ENCODE data around the gene ZNF746.
"Not testable (repeated sequence)": the region's sequence is repeated elsewhere in the genome, so short reads cannot be mapped to it uniquely, and the experiment has no call there.

Gene ZNF746

DNA sequence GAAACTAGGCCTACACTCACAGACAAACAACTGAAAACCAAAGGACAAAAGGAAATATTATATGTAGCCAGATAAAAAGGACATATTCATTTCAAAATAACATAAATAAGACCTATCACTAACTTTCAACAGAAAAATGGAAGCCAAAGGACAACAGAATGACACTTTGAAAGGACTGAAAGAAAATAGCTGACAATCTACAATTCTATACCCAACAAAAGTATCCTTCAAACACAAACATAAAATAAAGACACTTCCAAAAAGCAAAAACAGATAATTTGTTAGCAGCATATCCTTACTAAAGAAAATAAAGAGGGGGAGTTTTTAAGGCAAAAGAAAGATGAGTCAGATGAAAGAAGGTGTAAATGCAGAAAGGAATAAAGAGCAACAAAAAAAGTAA lies 7.9 kb upstream of the ZNF746 start:
- no peak overlapping the region for H3K4me3 ChIP-seq (ENCODE audit: extremely low read depth, insufficient read depth, low read length, poor library complexity, severe bottlenecking)
- H3K9me3 ChIP-seq (ENCODE audit: control insufficient read depth, low read length), result peaks cover 15% of the 10 kb centered on the region
- H3K27ac ChIP-seq (ENCODE audit: low read depth, low read length, severe bottlenecking), result no peak overlapping the region
- no peaks in the 10 kb centered on the region for H3K4me1 ChIP-seq (ENCODE audit: control insufficient read depth, insufficient read depth, low read length, poor library complexity, severe bottlenecking)
- H3K36me3 ChIP-seq (ENCODE audit: control insufficient read depth, insufficient read depth, low read length), result no peaks in the 10 kb centered on the region

DNA sequence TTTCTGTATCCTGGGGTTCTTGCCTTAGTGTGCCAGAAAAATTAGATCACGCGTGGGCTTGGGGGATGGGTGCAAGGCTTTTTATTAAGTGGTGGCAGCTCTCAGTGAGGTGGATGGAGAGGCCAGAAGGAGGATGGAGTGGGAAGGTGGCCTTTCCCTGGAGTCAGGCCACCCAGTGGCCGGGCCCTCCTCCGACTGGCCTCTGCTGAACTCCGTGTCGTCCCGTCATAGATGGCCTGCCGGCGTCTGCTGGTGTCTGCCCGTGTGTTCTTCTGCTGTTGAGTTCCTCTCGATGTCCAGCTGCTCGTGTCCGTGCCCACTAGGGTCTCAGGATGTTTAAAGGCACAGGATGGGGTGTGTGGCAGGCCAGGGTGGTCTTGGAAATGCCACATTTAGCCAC lies 4.0 kb upstream of the ZNF746 start:
- Histone ChIP-seq H3K4me1 (ENCODE audit: control insufficient read depth, insufficient read depth, low read length, poor library complexity, severe bottlenecking) (no peaks in the 10 kb centered on the region), H3K9me3 (ENCODE audit: control insufficient read depth, low read length) (peaks cover 3% of the 10 kb centered on the region), H3K27ac (ENCODE audit: low read depth, low read length, severe bottlenecking) (no peak overlapping the region), H3K36me3 (ENCODE audit: control insufficient read depth, insufficient read depth, low read length) (no peaks in the 10 kb centered on the region), H3K4me3 (ENCODE audit: extremely low read depth, insufficient read depth, low read length, poor library complexity, severe bottlenecking) (no peak overlapping the region)
- WGBS, 2 experiments (ENCODE audit: insufficient coverage in 2 of 2), result 70 to 76% methylated on average over 11 to 13 of the region's 13 CpGs

DNA sequence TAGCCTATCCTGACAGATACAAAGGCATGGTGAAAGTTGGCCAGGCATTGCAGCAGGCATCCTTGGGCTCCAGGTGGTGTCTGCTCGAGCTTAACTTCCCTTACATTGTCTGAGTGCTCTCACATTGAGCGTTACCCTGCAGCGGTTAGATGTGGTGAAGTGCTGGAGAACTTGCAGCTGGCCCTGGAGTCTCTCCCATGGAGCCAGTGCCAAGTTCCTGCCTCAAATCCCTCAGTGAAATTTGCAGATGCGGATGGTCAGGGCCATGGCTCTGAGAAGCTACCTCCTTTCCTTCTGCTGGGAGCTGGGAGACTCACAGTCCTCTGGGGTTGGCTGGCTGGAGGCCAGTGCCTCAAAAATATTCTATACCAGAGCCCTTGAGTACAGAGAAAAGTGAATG lies 3.3 kb upstream of the ZNF746 start:
- WGBS, 2 experiments (ENCODE audit: insufficient coverage in 2 of 2), result 71 to 100% methylated on average over 1 to 4 of the region's 4 CpGs

DNA sequence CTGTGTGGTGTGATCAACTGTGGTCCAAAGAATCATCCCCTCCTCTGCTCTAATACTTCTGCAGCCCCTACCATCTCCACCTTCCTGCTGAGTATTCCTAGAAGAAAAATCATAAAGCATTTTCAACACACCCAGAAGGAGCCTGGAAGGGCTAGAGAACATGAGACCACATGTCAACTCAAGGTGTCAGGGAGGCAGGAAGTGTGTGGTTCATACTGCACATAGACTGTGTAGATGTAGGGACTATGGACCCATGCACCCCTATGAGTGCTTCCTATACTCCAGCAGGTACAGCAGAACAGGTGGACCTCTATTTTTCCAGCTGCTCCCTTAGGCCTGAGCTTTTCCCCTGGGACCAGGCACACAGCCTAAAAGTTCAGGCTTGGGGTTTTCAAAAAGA lies 2.6 kb upstream of the ZNF746 start:
- Histone ChIP-seq H3K4me3 (ENCODE audit: extremely low read depth, insufficient read depth, low read length, poor library complexity, severe bottlenecking) (no peak overlapping the region), H3K9me3 (ENCODE audit: control insufficient read depth, low read length) (no peaks in the 10 kb centered on the region), H3K4me1 (ENCODE audit: control insufficient read depth, insufficient read depth, low read length, poor library complexity, severe bottlenecking) (no peaks in the 10 kb centered on the region), H3K36me3 (ENCODE audit: control insufficient read depth, insufficient read depth, low read length) (no peaks in the 10 kb centered on the region), H3K27ac (ENCODE audit: low read depth, low read length, severe bottlenecking) (no peak overlapping the region)

More for the DNA sequence above, 3.3 kb upstream of the ZNF746 start:
- Histone ChIP-seq H3K4me1 (ENCODE audit: control insufficient read depth, insufficient read depth, low read length, poor library complexity, severe bottlenecking) (no peaks in the 10 kb centered on the region), H3K9me3 (ENCODE audit: control insufficient read depth, low read length) (no peaks in the 10 kb centered on the region), H3K36me3 (ENCODE audit: control insufficient read depth, insufficient read depth, low read length) (no peaks in the 10 kb centered on the region), H3K27ac (ENCODE audit: low read depth, low read length, severe bottlenecking) (no peak overlapping the region), H3K4me3 (ENCODE audit: extremely low read depth, insufficient read depth, low read length, poor library complexity, severe bottlenecking) (no peak overlapping the region)

DNA sequence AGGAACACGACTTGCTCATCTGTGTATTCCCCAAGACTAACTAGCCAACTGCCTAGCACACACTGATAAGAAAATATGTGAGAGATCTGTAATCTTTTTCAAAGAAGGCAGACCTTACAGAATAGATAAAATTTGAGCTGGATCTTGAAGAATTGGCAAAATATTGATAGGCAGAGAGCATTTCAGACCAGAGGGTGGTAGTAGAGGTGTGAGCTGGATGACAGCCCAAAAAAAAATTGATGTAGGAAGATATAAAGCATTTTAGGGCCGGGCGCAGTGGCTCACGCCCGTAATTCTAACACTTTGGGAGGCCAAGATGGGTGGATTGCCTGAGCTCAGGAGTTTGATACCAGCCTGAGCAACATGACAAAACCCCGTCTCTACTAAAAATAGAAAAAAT lies 1.2 kb upstream of the ZNF746 start:
- no peaks in the 10 kb centered on the region for H3K9me3 ChIP-seq (ENCODE audit: control insufficient read depth, low read length)
- WGBS, 2 experiments (ENCODE audit: insufficient coverage in 2 of 2), result 82 to 93% methylated on average over 5 of the region's 6 CpGs
- no peak overlapping the region for H3K27ac ChIP-seq (ENCODE audit: low read depth, low read length, severe bottlenecking)
- peaks cover 8% of the 10 kb centered on the region for H3K36me3 ChIP-seq (ENCODE audit: control insufficient read depth, insufficient read depth, low read length)
- no peaks in the 10 kb centered on the region for H3K4me1 ChIP-seq (ENCODE audit: control insufficient read depth, insufficient read depth, low read length, poor library complexity, severe bottlenecking)
- H3K4me3 ChIP-seq (ENCODE audit: extremely low read depth, insufficient read depth, low read length, poor library complexity, severe bottlenecking), result no peak overlapping the region

DNA sequence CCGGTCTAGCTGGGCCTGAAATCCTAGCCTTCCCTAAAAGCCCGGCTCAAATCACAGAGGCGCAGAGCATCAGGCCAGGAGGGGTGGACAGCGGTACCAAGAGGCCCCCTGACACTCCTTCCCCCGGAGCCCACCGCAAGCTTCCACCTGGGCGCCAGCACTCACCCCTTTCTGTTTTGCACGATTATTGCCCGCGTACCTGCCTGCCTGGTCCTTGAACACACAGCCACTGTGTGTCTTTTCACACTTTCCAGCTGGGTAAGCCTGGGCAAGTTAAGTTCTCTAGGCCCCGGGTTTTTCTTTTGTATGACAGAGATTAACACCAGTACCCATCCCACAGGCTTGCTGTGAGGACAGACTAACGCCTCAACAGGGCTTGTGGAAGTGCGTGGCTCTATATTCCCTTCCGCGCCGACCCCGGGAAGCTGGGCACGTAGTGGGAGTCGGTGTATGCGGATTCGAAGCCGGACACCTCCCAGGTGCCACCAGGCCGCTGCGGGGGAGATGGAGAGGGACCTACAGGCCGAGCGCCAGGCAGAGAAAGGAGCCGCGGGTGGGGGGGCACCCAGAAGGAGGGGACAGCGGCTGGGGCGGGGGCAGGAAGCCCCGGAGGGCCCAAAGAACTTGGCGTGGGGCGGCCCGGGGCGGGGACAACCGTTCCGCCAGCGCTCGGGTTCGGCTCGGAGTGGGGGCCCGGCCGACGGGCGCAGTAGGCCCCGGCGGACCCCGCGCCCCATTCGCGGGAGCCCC lies 792 bp downstream of the ZNF746 start:
- Histone ChIP-seq H3K4me1 (ENCODE audit: control insufficient read depth, insufficient read depth, low read length, poor library complexity, severe bottlenecking) (no peaks in the 10 kb centered on the region), H3K36me3 (ENCODE audit: control insufficient read depth, insufficient read depth, low read length) (peaks cover 28% of the 10 kb centered on the region), H3K9me3 (ENCODE audit: control insufficient read depth, low read length) (no peaks in the 10 kb centered on the region), H3K4me3 (ENCODE audit: extremely low read depth, insufficient read depth, low read length, poor library complexity, severe bottlenecking) (peak overlapping the region; percentile 72), H3K27ac (ENCODE audit: low read depth, low read length, severe bottlenecking) (peak overlapping the region; percentile 10)
- WGBS, 2 experiments (ENCODE audit: insufficient coverage in 2 of 2), result 7 to 10% methylated on average over 29 to 39 of the region's 51 CpGs

DNA sequence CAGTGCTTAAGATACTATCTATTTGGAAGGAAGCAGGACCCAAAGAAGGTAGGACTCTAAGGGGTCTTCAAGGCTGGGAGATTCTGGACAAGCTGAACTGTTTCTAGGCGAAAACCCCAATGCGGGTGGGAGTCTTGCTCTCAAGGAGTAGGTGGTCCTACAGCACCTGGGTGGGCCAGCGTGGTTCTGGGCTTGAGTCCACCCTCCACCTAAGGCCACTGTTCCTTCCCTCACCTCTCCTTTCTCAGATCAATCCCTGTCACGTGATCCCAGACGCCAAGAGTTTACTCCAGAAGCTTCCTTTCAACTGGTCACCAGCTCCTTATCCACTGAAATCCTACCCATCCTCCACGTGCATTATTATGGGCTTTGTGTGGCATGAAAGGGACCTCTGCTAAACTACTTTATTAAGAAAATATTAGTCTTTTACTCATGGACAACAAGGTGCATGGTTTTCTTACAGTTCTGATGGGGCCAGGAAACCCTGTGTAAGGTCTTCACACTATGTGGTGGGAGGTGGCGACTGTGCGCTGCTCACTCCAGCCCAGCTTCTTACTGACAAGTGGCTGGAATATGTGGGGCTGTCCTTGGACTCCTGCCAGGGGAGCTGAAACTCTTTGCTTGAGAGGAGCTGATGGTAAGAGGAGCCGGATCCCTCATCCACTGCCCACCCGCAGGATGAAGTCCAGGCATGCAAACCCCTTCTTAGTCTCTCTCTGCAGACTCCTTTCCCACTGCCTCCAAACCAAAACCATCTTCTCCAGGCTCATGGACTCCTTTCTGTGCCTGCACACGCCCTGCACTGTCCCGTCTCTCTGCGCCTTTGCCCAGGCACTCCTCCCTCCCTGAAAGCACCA lies 1.6 kb downstream of the ZNF746 start:
- Histone ChIP-seq H3K36me3 (ENCODE audit: control insufficient read depth, insufficient read depth, low read length) (peaks cover 36% of the 10 kb centered on the region), H3K27ac (ENCODE audit: low read depth, low read length, severe bottlenecking) (no peak overlapping the region), H3K4me1 (ENCODE audit: control insufficient read depth, insufficient read depth, low read length, poor library complexity, severe bottlenecking) (no peaks in the 10 kb centered on the region), H3K4me3 (ENCODE audit: extremely low read depth, insufficient read depth, low read length, poor library complexity, severe bottlenecking) (peak overlapping the region; percentile 72), H3K9me3 (ENCODE audit: control insufficient read depth, low read length) (no peaks in the 10 kb centered on the region)
- WGBS, 2 experiments (ENCODE audit: insufficient coverage in 2 of 2), result 92 to 98% methylated on average over 4 to 6 of the region's 13 CpGs

DNA sequence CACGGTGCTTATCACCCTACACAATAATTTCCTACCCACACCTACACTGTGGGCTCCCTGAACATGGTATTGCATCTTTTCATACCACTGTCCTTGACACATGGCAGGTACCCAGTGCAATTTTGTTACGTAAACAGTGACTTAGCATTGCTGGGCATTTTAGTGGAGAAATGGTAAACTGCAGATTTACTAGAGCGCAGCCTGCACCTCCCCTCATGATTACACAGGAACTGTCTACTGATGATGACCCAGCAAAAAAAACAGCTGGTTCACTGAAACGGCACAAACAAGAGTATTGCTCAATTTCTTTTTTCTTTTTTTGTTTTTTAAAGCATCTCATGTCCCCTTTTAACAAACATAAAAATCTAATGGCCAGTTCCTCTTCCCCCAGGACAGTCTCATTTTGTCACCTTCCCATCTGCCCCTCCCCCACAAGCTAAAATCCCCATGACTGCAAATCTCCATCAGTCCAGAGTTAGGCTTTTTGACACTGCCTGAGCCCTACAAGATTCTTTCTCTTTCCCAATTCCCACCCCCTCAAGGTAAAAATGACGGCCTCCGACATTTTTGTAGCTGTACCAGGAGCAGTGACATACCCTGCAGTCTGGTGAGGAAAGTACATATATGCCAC lies 2.8 kb downstream of the ZNF746 start:
- Histone ChIP-seq H3K4me3 (ENCODE audit: extremely low read depth, insufficient read depth, low read length, poor library complexity, severe bottlenecking) (no peak overlapping the region), H3K36me3 (ENCODE audit: control insufficient read depth, insufficient read depth, low read length) (peaks cover 48% of the 10 kb centered on the region), H3K4me1 (ENCODE audit: control insufficient read depth, insufficient read depth, low read length, poor library complexity, severe bottlenecking) (no peaks in the 10 kb centered on the region), H3K9me3 (ENCODE audit: control insufficient read depth, low read length) (no peaks in the 10 kb centered on the region), H3K27ac (ENCODE audit: low read depth, low read length, severe bottlenecking) (no peak overlapping the region)
- WGBS, 2 experiments (ENCODE audit: insufficient coverage in 2 of 2), result 90% methylated on average over 3 to 4 of the region's 6 CpGs

DNA sequence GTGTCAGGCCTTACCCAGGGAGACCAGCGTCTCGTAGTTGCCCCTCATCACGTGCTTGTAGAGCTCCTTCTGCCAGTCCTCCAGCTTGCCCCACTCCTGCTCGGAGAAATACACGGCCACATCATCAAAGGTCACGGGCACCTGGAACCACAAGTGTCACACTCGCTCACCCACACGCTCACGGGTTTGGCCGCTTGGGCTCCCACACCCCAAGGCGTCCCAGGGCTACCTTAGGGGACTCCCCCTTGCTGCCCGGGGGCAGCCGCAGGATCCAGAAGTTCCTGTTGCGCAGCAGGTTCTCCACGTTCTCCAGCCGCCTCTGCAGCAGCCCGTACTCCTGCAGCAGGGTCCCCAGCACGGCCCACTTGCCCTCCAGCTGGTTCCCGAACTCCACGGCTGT lies 3.6 kb downstream of the ZNF746 start:
- not testable (repeated sequence) for H3K4me3 ChIP-seq (ENCODE audit: extremely low read depth, insufficient read depth, low read length, poor library complexity, severe bottlenecking); H3K27ac ChIP-seq (ENCODE audit: low read depth, low read length, severe bottlenecking); H3K9me3 ChIP-seq (ENCODE audit: control insufficient read depth, low read length); H3K4me1 ChIP-seq (ENCODE audit: control insufficient read depth, insufficient read depth, low read length, poor library complexity, severe bottlenecking)
- peaks cover 54% of the 10 kb centered on the region for H3K36me3 ChIP-seq (ENCODE audit: control insufficient read depth, insufficient read depth, low read length)
- 95 to 97% methylated on average over 11 of the region's 20 CpGs for WGBS, 2 experiments (ENCODE audit: insufficient coverage in 2 of 2)

DNA sequence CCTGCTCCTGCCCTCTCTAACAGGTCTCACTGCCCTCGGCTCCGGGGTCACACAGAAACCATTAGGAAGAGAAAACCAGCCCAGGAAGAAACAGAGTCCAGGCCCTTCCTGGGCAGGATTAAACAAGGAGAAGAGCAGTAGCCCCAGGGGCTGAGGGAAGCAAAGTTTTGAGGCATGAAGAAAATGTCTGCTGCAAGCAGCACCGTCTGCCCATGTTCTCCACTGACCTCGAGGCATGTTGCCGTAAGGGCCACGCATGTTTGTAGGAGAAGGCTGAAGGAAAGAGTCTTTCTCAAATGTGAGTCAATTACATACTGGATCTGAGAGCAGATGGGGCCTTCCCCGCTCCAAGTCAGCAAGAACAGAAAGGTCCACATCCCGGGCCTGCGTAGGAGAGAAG lies 4.2 kb downstream of the ZNF746 start:
- no peaks in the 10 kb centered on the region for H3K4me1 ChIP-seq (ENCODE audit: control insufficient read depth, insufficient read depth, low read length, poor library complexity, severe bottlenecking)
- no peaks in the 10 kb centered on the region for H3K9me3 ChIP-seq (ENCODE audit: control insufficient read depth, low read length)
- peaks cover 58% of the 10 kb centered on the region for H3K36me3 ChIP-seq (ENCODE audit: control insufficient read depth, insufficient read depth, low read length)
- H3K27ac ChIP-seq (ENCODE audit: low read depth, low read length, severe bottlenecking), result no peak overlapping the region
- 97 to 100% methylated on average over 8 to 9 of the region's 9 CpGs for WGBS, 2 experiments (ENCODE audit: insufficient coverage in 2 of 2)
- no peak overlapping the region for H3K4me3 ChIP-seq (ENCODE audit: extremely low read depth, insufficient read depth, low read length, poor library complexity, severe bottlenecking)
